RWPE2 (cell line): ENCODE measurements around the gene KRT78.

Source experiments
- ATAC-seq: fragments of 200-7000 bp; cut with Tn5 transposase; 3 replicates; pipeline ENCODE4 v1.9.1; 2021; ENCODE audit warnings: low read depth
- DNase-seq: peaks from one replicate; pipeline ENCODE4 v3.0.0-alpha.2; 2020; ENCODE audit warnings: low spot score
- H3K27ac ChIP-seq: fragments of 450-650 bp; 2 replicates; pipeline ENCODE4 v1.5.1; 2017; ENCODE audit warnings: mild to moderate bottlenecking; ENCODE audit not compliant: poor library complexity, severe bottlenecking
- H3K27me3 ChIP-seq: fragments of 250-450 bp; sonication (Bioruptor Pico); 2 replicates; pipeline ENCODE4 v1.5.1; 2021; ENCODE audit warnings: mild to moderate bottlenecking, moderate library complexity; ENCODE audit not compliant: insufficient read depth, poor library complexity, severe bottlenecking
- H3K36me3 ChIP-seq: fragments of 250-450 bp; sonication (Bioruptor Pico); 2 replicates; pipeline ENCODE4 v1.5.1; 2020; ENCODE audit warnings: low read depth, mild to moderate bottlenecking, moderate library complexity
- H3K4me1 ChIP-seq: fragments of 250-450 bp; sonication (Bioruptor Pico); 2 replicates; pipeline ENCODE4 v1.5.1; 2021; ENCODE audit warnings: mild to moderate bottlenecking, moderate library complexity; ENCODE audit not compliant: insufficient read depth, poor library complexity, severe bottlenecking
- H3K4me3 ChIP-seq: fragments of 250-450 bp; sonication (Bioruptor Pico); 2 replicates; pipeline ENCODE4 v1.5.1; 2021; ENCODE audit warnings: mild to moderate bottlenecking, moderate library complexity; ENCODE audit not compliant: severe bottlenecking
- H3K9me3 ChIP-seq: fragments of 250-450 bp; sonication (Bioruptor Pico); 2 replicates; pipeline ENCODE4 v1.5.1; 2021; ENCODE audit warnings: mild to moderate bottlenecking, moderate library complexity; ENCODE audit not compliant: severe bottlenecking
- CTCF ChIP-seq: fragments of 450-650 bp; IDR thresholded peaks from one replicate; pipeline ENCODE4 v1.5.1; 2017; ENCODE audit warnings: mild to moderate bottlenecking, moderate library complexity; ENCODE audit not compliant: poor library complexity, severe bottlenecking

Gene KRT78

DNA sequence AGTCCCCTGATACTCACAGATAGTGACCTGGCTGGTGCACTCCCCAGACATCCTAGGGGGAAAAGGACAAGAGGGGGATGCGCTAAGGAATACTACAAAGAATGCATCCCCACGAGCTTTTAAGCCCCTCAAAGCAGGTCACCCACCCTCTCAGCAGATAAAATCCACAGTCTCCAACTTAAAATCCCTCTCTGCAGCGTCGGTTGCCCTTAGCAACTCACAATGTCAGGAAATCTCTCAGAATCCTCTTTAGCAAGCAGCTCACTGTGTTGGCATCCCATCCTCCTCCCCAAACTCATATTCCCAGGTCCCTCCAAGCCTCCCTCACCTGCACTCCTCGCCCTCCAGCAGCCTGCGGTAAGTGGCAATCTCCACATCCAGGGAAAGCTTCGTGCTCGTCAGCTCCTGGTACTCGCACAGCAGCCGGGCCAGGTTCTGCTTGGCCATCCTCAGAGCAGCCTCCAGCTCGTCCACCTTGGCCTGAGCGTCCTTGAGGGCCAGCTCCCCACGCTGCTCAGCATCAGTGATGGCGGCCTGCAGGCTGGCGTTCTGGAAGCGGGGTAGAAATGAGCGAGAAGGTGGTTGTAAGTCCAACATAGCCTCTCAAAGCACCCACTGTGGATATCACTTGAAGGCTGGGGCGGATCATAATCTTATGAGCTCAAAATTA lies 9.2 kb downstream of the KRT78 start:
- TF ChIP-seq CTCF, result no peak
- peaks cover 8% of the 10 kb centered on the region for H3K4me1 ChIP-seq
- no peak overlapping the region for H3K4me3 ChIP-seq
- no peaks in the 10 kb centered on the region for H3K9me3 ChIP-seq
- no peaks in the 10 kb centered on the region for H3K27me3 ChIP-seq
- no peak overlapping the region for H3K27ac ChIP-seq
- ATAC-seq, result no peak
- H3K36me3 ChIP-seq, result no peaks in the 10 kb centered on the region
- DNase-seq, result no peak

DNA sequence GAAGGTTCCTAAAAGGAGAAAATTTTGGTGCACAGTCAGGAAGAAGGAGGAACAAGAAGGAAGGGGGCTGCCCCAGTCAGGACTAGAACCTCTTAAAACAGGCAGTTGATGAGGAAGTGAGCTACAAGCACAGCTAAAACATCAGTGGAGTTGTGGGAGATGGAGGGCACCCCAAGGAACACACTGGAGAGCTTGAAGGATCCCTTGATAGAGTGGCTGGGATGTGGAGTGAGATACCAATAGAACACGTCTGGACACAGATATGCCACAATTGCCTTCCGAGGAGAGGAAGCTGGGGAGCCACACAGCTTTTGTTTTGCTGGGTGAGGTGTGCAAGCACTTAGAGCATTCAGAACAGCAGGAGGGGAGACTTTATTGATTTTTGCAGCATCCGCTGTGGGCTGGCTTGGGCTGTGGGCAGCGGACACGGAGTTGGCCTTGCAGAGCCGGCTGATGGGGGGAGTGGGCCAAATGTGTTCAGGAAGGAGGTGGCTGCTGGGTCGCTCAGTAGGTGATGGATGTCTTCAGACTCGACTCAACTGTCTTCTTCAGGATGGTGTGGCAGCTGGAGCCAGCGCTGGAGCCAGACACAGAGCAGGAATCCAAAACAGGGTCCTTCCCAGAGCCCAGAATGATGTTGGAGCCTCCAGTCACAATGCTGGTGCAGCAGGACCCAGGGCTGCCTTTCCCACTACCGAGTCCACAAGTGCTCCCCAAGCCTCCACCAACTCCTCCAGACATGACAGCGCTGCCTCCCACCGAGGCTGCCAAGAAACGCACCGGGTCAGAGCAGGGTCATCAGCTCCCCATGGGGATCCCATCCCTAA lies 10.0 kb downstream of the KRT78 start:
- Histone ChIP-seq H3K27me3 (no peaks in the 10 kb centered on the region), H3K36me3 (no peaks in the 10 kb centered on the region), H3K27ac (no peak overlapping the region), H3K4me1 (peaks cover 8% of the 10 kb centered on the region), H3K9me3 (no peaks in the 10 kb centered on the region), H3K4me3 (no peak overlapping the region)
- DNase-seq (no peak), ATAC-seq (no peak)
- TF ChIP-seq CTCF, result no peak

- ATAC-seq, result no peak
- Histone ChIP-seq H3K27me3 (no peaks in the 10 kb centered on the region), H3K4me3 (no peak overlapping the region), H3K9me3 (no peaks in the 10 kb centered on the region), H3K27ac (no peak overlapping the region), H3K4me1 (peaks cover 8% of the 10 kb centered on the region), H3K36me3 (no peaks in the 10 kb centered on the region)
- TF ChIP-seq CTCF, result no peak
- no peak for DNase-seq
These were observed 10.8 kb downstream of the KRT78 start for GRCh38 chr12:52837781-52838608.

DNA sequence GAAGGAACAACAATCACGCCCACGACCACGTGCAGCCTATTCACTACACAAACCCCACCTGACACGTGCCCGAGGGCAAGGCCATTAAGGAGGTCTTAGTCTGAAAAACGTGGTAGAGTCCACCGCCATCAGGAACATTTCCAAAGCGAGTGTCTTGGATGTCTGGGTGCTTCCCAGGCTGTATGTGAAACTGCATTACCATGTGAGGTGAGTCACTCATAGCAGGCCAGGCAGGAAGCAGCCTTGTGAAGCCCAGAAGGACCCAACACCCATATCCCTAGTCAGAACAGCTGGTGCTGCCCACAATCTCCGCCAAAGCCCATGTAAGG lies 11.4 kb downstream of the KRT78 start:
- no peak for DNase-seq
- Histone ChIP-seq H3K9me3 (no peaks in the 10 kb centered on the region), H3K27ac (no peak overlapping the region), H3K36me3 (no peaks in the 10 kb centered on the region), H3K4me3 (no peak overlapping the region), H3K27me3 (no peaks in the 10 kb centered on the region), H3K4me1 (peaks cover 8% of the 10 kb centered on the region)
- ATAC-seq, result peak; percentile 85
- no peak for TF ChIP-seq CTCF
